ENCODE data around the gene CAB39L. TPM values are rescaled to one million over a fixed set of nuclear protein-coding genes. Genes with fewer than 3 reads are reported as not detected.
A peak's percentile ranks its signal among the peaks of the same experiment; 100 is the strongest.

The CAB39L gene
- total RNA-seq, 1 donor from 2014 or later = 13.4 TPM

DNA sequence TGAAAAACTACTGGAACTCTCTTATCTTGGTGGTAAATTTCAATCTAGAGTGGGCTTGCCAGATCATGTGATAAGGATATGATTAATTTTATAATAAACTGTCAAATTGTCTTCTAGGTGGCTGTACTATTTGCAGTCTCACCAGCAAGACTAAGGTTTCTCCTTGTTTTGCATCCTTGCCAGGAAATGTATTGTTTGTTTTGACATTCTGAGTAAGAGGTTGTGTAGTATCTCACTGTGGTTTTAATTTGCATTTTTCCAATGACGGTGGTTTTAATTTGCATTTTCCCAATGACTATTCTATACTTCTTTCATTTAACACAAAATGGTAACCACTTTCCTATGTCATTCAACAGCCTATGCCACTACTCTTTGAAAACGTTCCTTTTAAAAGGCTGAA lies 2.0 kb downstream of the CAB39L start:
- Histone ChIP-seq H3K4me3 (no peak overlapping the region), H3K27ac (no peak overlapping the region), H3K9me3 (no peaks in the 10 kb centered on the region), H3K36me3 (no peaks in the 10 kb centered on the region), H3K27me3 (ENCODE audit: low read depth) (no peaks in the 10 kb centered on the region), H3K4me1 (peaks cover 20% of the 10 kb centered on the region)
- ATAC-seq (no peak), DNase-seq (no peak)
- no peak for TF ChIP-seq CTCF (IDR thresholded peaks at IDR 0.05)
- intact Hi-C loops (cut with DNase I) = no loop called here

DNA sequence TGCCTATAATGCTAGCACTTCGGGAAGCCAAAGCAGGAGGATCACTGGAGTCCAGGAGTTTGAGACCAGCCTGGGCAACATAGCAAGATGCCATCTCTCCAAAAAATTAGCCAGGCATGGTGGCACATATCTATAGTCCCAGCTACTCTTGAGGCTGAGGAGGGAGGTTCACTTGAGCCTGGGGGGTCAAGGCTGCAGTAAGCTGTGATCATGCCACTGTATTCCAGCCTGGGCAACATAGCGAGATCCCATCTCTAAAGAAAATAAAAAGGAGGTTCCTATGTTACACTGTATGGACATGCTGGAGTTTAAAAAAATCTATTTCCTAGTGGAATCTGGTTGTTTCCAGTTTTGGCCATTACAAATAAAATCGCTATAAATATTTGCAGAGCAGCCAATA lies 2.6 kb downstream of the CAB39L start:
- ATAC-seq (no peak), DNase-seq (no peak)
- no peaks in the 10 kb centered on the region for H3K36me3 ChIP-seq
- H3K4me3 ChIP-seq = no peak overlapping the region
- TF ChIP-seq CTCF (IDR thresholded peaks at IDR 0.05) = no peak
- no peaks in the 10 kb centered on the region for H3K27me3 ChIP-seq (ENCODE audit: low read depth)
- no peaks in the 10 kb centered on the region for H3K9me3 ChIP-seq
- peaks cover 15% of the 10 kb centered on the region for H3K4me1 ChIP-seq
- intact Hi-C loops (cut with DNase I) = no loop called here
- H3K27ac ChIP-seq = no peak overlapping the region

- Histone ChIP-seq H3K4me1 (peaks cover 6% of the 10 kb centered on the region), H3K4me3 (no peak overlapping the region), H3K9me3 (no peaks in the 10 kb centered on the region), H3K36me3 (no peaks in the 10 kb centered on the region), H3K27ac (no peak overlapping the region), H3K27me3 (ENCODE audit: low read depth) (no peaks in the 10 kb centered on the region)
- no peak for ATAC-seq
- DNase-seq = no peak
- TF ChIP-seq CTCF (IDR thresholded peaks at IDR 0.05) = no peak
- intact Hi-C loops (cut with DNase I) = no loop called here
Observed at GRCh38 chr13:49439609-49440008, 4.3 kb downstream of the CAB39L start.

- Histone ChIP-seq H3K9me3 (no peaks in the 10 kb centered on the region), H3K36me3 (peaks cover 10% of the 10 kb centered on the region), H3K27me3 (ENCODE audit: low read depth) (no peaks in the 10 kb centered on the region), H3K27ac (no peak overlapping the region), H3K4me3 (no peak overlapping the region), H3K4me1 (peaks cover under 1% of the 10 kb centered on the region)
- intact Hi-C loops (cut with DNase I) = no loop called here
- peak in 1 of 2 donors; percentile 57 for ATAC-seq
- no peak for DNase-seq
- no peak for TF ChIP-seq CTCF (IDR thresholded peaks at IDR 0.05)
Observed at GRCh38 chr13:49437705-49438104, 6.2 kb downstream of the CAB39L start.

DNA sequence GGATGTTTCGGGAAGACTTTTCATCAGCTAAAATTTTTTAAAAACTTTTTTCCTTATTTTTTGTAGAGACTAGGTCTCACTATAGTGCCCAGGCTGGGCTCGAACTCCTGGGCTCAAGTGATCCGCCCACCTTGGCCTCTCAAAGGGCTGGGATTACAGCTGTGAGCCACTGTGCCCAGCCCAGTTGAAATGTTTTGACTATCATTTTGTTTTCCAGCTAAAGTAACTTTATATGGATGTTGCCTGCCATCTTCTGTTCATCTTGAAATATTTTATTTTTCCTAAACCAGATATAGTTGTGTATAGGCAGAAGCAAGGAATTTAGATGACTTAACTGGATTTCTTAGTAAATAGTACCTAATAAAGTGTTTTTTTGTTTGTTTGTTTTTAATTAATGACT lies 7.0 kb downstream of the CAB39L start:
- intact Hi-C loops (cut with DNase I) = no loop called here
- TF ChIP-seq CTCF (IDR thresholded peaks at IDR 0.05) = no peak
- no peaks in the 10 kb centered on the region for H3K27me3 ChIP-seq (ENCODE audit: low read depth)
- peaks cover 17% of the 10 kb centered on the region for H3K36me3 ChIP-seq
- DNase-seq = no peak
- no peaks in the 10 kb centered on the region for H3K4me1 ChIP-seq
- ATAC-seq = peak; percentile 41 to 61
- H3K9me3 ChIP-seq = no peaks in the 10 kb centered on the region
- no peak overlapping the region for H3K4me3 ChIP-seq
- H3K27ac ChIP-seq = no peak overlapping the region

DNA sequence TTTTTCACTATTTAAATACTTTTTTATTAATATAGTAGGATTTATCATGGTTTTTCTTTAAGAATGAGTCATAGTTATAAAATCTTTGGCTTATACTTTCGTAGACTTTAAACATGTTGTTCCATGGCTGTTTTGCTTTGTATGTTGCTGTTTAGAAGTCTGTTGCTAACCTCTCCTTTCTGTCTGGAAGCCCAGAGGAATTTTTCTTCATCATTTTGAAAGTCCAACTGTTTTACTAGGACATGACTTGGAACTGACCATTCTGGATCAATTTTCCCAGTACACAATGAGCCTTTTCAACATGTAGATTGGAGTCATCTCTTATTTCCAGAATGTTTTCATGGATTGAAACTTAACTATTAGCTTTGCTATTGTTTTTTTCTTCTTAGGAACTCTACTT lies 7.9 kb downstream of the CAB39L start:
- Histone ChIP-seq H3K27me3 (ENCODE audit: low read depth) (no peaks in the 10 kb centered on the region), H3K9me3 (no peaks in the 10 kb centered on the region), H3K4me3 (no peak overlapping the region), H3K27ac (no peak overlapping the region), H3K4me1 (no peaks in the 10 kb centered on the region), H3K36me3 (peaks cover 17% of the 10 kb centered on the region)
- TF ChIP-seq CTCF (IDR thresholded peaks at IDR 0.05) = no peak
- ATAC-seq = no peak
- intact Hi-C loops (cut with DNase I) = no loop called here
- DNase-seq = no peak
